ENCODE results near the gene TLR7. TPM values are rescaled to one million over a fixed set of nuclear protein-coding genes. Genes with fewer than 3 reads are reported as not detected.

The TLR7 gene
- total RNA-seq, 4 donors from 2014 or later, result 0.29 to 2.2 (median 0.40) TPM; not detected in 1

DNA sequence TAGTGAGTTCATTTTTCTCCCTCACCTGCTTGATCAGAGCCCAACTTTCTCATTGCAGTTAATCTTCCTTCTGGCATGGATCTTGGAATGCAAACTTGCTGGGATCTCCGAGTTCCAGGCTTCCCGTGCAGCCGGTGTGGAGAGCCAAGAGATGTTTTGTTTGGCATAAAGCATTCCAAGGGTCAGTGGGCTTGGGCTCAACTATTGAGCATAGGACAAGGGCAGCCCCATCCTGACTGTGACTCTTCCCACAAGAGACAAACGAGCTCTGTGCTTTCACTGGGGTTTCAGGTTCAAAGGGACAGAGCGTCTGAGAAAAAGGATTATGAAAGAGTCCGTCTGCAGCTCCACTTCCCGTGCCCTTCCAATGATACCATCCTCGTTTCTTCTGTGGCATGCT lies 10.5 kb downstream of the TLR7 start:
- H3K9me3 ChIP-seq, result no peaks in the 10 kb centered on the region
- H3K4me1 ChIP-seq, result no peaks in the 10 kb centered on the region
- no peaks in the 10 kb centered on the region for H3K36me3 ChIP-seq
- intact Hi-C loops (cut with DNase I; ENCODE audit: low total_unique reads), result no loop called here
- DNase-seq, result no peak
- H3K27ac ChIP-seq, result no peak overlapping the region
- TF ChIP-seq, protein P1, sequence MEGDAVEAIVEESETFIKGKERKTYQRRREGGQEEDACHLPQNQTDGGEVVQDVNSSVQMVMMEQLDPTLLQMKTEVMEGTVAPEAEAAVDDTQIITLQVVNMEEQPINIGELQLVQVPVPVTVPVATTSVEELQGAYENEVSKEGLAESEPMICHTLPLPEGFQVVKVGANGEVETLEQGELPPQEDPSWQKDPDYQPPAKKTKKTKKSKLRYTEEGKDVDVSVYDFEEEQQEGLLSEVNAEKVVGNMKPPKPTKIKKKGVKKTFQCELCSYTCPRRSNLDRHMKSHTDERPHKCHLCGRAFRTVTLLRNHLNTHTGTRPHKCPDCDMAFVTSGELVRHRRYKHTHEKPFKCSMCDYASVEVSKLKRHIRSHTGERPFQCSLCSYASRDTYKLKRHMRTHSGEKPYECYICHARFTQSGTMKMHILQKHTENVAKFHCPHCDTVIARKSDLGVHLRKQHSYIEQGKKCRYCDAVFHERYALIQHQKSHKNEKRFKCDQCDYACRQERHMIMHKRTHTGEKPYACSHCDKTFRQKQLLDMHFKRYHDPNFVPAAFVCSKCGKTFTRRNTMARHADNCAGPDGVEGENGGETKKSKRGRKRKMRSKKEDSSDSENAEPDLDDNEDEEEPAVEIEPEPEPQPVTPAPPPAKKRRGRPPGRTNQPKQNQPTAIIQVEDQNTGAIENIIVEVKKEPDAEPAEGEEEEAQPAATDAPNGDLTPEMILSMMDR (IDR thresholded peaks at IDR 0.05), result no peak
- TF ChIP-seq POLR2A (IDR thresholded peaks at IDR 0.05), result no peak
- no peak overlapping the region for H3K4me3 ChIP-seq
- no peaks in the 10 kb centered on the region for H3K27me3 ChIP-seq

DNA sequence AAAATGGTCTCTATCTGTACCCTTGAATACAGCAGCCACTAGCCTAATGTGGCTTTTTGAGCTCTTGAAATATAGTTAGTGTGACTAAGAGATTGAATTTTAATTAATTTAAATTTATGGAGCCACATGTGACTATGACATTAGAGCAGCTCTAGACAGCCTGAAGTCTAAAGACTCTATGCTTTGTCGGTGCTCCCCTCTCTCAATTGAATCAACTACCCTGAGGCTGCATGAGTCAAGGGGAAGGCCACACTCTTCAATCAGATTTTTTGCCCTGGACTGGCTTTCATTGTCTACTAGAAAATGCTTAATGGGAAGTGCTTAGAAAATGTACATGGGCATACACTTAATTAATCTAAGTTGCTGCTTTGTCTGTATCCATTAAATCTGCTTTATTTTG lies 11.7 kb downstream of the TLR7 start:
- Histone ChIP-seq H3K9me3 (no peaks in the 10 kb centered on the region), H3K36me3 (no peaks in the 10 kb centered on the region), H3K27me3 (no peaks in the 10 kb centered on the region), H3K4me1 (no peaks in the 10 kb centered on the region), H3K27ac (no peak overlapping the region), H3K4me3 (no peak overlapping the region)
- intact Hi-C loops (cut with DNase I; ENCODE audit: low total_unique reads), result no loop called here
- no peak for DNase-seq
- TF ChIP-seq, protein P1 (IDR thresholded peaks at IDR 0.05), result no peak
- TF ChIP-seq POLR2A (IDR thresholded peaks at IDR 0.05), result no peak

GRCh38 chrX:12881914-12882313 lies 15.0 kb downstream of the TLR7 start:
- Histone ChIP-seq H3K4me1 (no peaks in the 10 kb centered on the region), H3K4me3 (no peak overlapping the region), H3K27me3 (no peaks in the 10 kb centered on the region), H3K9me3 (no peaks in the 10 kb centered on the region), H3K27ac (no peak overlapping the region), H3K36me3 (no peaks in the 10 kb centered on the region)
- intact Hi-C loops (cut with DNase I; ENCODE audit: low total_unique reads), result no loop called here
- DNase-seq, result no peak
- TF ChIP-seq, protein P1 (IDR thresholded peaks at IDR 0.05), result no peak
- TF ChIP-seq POLR2A (IDR thresholded peaks at IDR 0.05), result no peak

DNA sequence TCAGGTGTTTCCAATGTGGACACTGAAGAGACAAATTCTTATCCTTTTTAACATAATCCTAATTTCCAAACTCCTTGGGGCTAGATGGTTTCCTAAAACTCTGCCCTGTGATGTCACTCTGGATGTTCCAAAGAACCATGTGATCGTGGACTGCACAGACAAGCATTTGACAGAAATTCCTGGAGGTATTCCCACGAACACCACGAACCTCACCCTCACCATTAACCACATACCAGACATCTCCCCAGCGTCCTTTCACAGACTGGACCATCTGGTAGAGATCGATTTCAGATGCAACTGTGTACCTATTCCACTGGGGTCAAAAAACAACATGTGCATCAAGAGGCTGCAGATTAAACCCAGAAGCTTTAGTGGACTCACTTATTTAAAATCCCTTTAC lies 18.6 kb downstream of the TLR7 start:
- Histone ChIP-seq H3K27ac (no peak overlapping the region), H3K4me1 (no peaks in the 10 kb centered on the region), H3K36me3 (no peaks in the 10 kb centered on the region), H3K9me3 (no peaks in the 10 kb centered on the region), H3K27me3 (no peaks in the 10 kb centered on the region), H3K4me3 (no peak overlapping the region)
- no peak for DNase-seq
- TF ChIP-seq POLR2A (IDR thresholded peaks at IDR 0.05), result no peak
- intact Hi-C loops (cut with DNase I; ENCODE audit: low total_unique reads), result no loop called here

GRCh38 chrX:12886545-12886944 lies 19.7 kb downstream of the TLR7 start:
- no peak for DNase-seq
- Histone ChIP-seq H3K27ac (no peak overlapping the region), H3K4me3 (no peak overlapping the region), H3K4me1 (no peaks in the 10 kb centered on the region), H3K27me3 (no peaks in the 10 kb centered on the region), H3K9me3 (no peaks in the 10 kb centered on the region), H3K36me3 (no peaks in the 10 kb centered on the region)
- intact Hi-C loops (cut with DNase I; ENCODE audit: low total_unique reads), result no loop called here
- TF ChIP-seq, protein P1 (IDR thresholded peaks at IDR 0.05), result no peak
- TF ChIP-seq POLR2A (IDR thresholded peaks at IDR 0.05), result no peak

- Histone ChIP-seq H3K4me1 (no peaks in the 10 kb centered on the region), H3K4me3 (no peak overlapping the region), H3K27me3 (no peaks in the 10 kb centered on the region), H3K27ac (no peak overlapping the region), H3K9me3 (no peaks in the 10 kb centered on the region), H3K36me3 (no peaks in the 10 kb centered on the region)
- TF ChIP-seq, protein P1 (IDR thresholded peaks at IDR 0.05), result no peak
- TF ChIP-seq POLR2A (IDR thresholded peaks at IDR 0.05), result no peak
- DNase-seq, result no peak
- intact Hi-C loops (cut with DNase I; ENCODE audit: low total_unique reads), result no loop called here
These were observed 20.3 kb downstream of the TLR7 start for GRCh38 chrX:12887141-12887540.

All from uterus (tissue), 4 donors.